Measurements from ENCODE around the gene MTUS2. TPM values are rescaled to one million over a fixed set of nuclear protein-coding genes. Genes with fewer than 3 reads are reported as not detected.

Gene MTUS2
- total RNA-seq, 4 donors from 2014 or later: 0.26 to 0.72 (median 0.38) TPM; not detected in 1

DNA sequence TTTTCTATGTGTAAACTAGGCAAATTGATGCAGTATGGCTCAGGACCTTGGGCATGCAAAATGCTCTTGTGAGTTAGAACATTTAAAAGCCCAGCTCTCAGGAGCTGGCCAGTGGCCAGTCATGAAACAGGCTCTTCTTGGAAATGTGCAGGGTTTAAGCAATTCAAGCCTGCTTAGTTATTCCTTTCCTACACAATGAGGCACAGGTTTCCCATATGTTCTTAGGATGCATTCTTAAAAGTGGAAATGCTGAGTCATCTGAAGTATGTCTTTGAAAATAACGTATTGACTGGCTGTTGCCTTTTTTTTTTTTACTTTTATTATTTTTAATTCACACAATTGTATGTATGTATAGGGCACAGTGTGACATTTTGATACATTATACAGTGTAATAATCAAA lies 474.7 kb downstream of the MTUS2 start:
- Histone ChIP-seq H3K27ac (no peak overlapping the region), H3K4me1 (no peaks in the 10 kb centered on the region), H3K27me3 (no peaks in the 10 kb centered on the region), H3K9me3 (no peaks in the 10 kb centered on the region), H3K4me3 (no peak overlapping the region), H3K36me3 (no peaks in the 10 kb centered on the region)
- DNase-seq (ENCODE audit: low spot score in 2 of 2): no peak
- TF ChIP-seq POLR2AphosphoS5 (IDR thresholded peaks at IDR 0.05): no peak
- 30% methylated on average over 1 of the region's 1 CpG for WGBS

DNA sequence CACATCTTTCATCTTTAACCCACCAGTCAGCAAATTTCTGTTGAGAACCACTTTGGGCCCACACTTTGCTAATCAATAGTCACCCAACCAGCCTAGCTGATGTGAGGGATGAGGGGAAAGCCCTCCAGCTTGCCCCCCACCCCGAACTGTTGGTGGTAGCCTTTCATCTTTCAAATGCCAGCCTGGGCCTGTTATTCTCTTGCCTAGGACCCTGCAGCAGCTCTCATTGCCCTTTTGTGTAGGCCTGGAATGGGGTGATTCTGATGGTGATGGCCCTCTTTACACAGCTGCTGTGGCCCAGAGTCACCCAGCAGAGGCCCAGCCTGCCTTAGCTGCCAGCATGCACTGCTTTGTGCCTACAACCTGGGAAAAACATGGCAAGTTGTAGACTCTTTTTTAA lies 480.9 kb downstream of the MTUS2 start:
- no peaks in the 10 kb centered on the region for H3K4me1 ChIP-seq
- no peaks in the 10 kb centered on the region for H3K9me3 ChIP-seq
- no peaks in the 10 kb centered on the region for H3K36me3 ChIP-seq
- H3K27me3 ChIP-seq: no peaks in the 10 kb centered on the region
- no peak overlapping the region for H3K27ac ChIP-seq
- DNase-seq (ENCODE audit: low spot score in 2 of 2): no peak
- H3K4me3 ChIP-seq: no peak overlapping the region
- WGBS: 82% methylated on average over 1 of the region's 1 CpG
- TF ChIP-seq POLR2AphosphoS5 (IDR thresholded peaks at IDR 0.05): no peak
- TF ChIP-seq, protein P1, sequence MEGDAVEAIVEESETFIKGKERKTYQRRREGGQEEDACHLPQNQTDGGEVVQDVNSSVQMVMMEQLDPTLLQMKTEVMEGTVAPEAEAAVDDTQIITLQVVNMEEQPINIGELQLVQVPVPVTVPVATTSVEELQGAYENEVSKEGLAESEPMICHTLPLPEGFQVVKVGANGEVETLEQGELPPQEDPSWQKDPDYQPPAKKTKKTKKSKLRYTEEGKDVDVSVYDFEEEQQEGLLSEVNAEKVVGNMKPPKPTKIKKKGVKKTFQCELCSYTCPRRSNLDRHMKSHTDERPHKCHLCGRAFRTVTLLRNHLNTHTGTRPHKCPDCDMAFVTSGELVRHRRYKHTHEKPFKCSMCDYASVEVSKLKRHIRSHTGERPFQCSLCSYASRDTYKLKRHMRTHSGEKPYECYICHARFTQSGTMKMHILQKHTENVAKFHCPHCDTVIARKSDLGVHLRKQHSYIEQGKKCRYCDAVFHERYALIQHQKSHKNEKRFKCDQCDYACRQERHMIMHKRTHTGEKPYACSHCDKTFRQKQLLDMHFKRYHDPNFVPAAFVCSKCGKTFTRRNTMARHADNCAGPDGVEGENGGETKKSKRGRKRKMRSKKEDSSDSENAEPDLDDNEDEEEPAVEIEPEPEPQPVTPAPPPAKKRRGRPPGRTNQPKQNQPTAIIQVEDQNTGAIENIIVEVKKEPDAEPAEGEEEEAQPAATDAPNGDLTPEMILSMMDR (IDR thresholded peaks at IDR 0.05): no peak
- TF ChIP-seq EP300 (IDR thresholded peaks at IDR 0.05): no peak
- TF ChIP-seq POLR2A (IDR thresholded peaks at IDR 0.05): no peak

DNA sequence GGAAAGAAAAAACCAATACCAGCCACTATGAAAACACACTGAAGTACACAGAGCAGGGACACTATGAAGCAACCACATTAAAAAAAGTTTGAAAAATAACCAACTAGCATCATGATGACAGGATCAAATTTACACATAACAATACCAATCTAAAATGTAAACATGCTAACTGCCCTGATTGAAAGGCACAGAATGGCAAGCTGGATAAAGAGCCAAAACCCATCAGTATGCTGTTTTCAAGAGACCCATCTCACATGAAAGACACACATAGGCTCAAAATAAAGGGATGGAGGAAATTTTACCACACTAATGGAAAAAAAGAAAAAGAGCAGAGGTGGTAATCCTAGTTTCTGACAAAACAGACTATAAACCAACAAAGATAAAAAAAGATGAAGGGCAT lies 484.0 kb downstream of the MTUS2 start:
- Histone ChIP-seq H3K9me3 (no peaks in the 10 kb centered on the region), H3K27me3 (no peaks in the 10 kb centered on the region), H3K36me3 (no peaks in the 10 kb centered on the region), H3K4me3 (no peak overlapping the region), H3K27ac (no peak overlapping the region), H3K4me1 (no peaks in the 10 kb centered on the region)
- TF ChIP-seq, protein P1 (IDR thresholded peaks at IDR 0.05): no peak
- no peak for TF ChIP-seq EP300 (IDR thresholded peaks at IDR 0.05)
- TF ChIP-seq POLR2AphosphoS5 (IDR thresholded peaks at IDR 0.05): no peak
- TF ChIP-seq POLR2A (IDR thresholded peaks at IDR 0.05): no peak
- no peak for DNase-seq (ENCODE audit: low spot score in 2 of 2)

DNA sequence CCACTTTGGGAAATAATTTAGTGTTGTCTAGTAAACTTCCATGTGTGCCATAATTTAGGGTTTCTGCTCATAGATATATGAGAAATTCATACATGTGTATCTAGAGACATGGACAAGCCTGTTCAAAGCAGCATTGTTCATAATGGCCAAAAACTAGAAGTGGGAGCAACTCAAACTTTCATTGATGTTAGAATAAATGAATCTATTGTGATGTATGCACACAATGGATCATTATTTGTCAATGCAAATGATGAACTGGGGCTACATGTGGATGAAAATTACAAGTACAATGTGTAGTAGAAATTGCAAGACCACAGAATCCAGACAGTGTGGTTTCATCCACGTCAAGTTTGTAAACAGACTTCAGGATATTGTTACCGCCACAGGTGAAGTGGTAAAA lies 490.7 kb downstream of the MTUS2 start:
- no peak overlapping the region for H3K27ac ChIP-seq
- no peaks in the 10 kb centered on the region for H3K27me3 ChIP-seq
- H3K9me3 ChIP-seq: no peaks in the 10 kb centered on the region
- H3K4me3 ChIP-seq: no peak overlapping the region
- H3K36me3 ChIP-seq: no peaks in the 10 kb centered on the region
- WGBS: 51% methylated on average over 2 of the region's 2 CpGs
- TF ChIP-seq, protein P1 (IDR thresholded peaks at IDR 0.05): no peak
- no peak for TF ChIP-seq POLR2AphosphoS5 (IDR thresholded peaks at IDR 0.05)
- DNase-seq (ENCODE audit: low spot score in 2 of 2): no peak
- H3K4me1 ChIP-seq: no peaks in the 10 kb centered on the region

DNA sequence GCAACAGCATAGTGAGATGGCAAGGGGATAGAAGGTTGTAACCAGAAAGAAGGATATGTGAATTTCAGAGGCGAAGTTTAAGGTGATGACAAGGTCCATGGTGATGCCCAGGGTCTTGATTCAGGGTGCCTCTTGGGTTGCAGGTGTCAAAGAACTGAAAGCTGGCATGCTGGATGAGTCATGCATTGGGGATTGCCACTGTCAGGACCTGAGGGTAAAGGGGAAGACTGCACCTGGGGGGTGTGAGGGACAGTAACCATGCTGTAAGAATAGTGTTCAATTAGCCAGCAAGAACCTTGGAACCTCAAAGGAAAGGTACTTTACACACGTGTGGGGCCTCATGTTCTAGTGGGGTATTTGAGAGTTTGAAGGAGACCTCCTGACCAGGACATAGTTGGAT lies 495.7 kb downstream of the MTUS2 start:
- DNase-seq (ENCODE audit: low spot score in 2 of 2): no peak
- WGBS: 87% methylated on average over 2 of the region's 2 CpGs
- no peaks in the 10 kb centered on the region for H3K27me3 ChIP-seq

DNA sequence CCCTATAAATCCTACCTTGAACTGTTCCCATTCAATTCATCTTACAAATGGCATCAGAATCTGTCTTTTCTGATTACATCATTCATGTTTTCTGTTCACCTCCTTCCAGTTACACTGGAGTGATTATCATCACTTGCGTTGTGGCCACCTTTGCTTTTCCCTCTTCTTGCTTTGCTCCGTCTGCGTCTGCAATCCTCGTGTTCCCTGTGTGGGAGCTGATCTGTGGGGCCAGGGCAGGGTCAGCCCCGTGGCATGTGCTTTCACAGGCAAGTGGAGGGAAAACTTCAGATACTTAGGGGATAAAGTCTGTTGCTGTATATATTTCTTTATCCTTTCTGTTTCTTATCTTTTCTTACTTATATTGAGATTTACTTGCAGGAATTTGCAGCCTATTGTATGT lies 497.7 kb downstream of the MTUS2 start:
- H3K4me3 ChIP-seq: no peak overlapping the region
- H3K9me3 ChIP-seq: no peaks in the 10 kb centered on the region
- TF ChIP-seq, protein P1 (IDR thresholded peaks at IDR 0.05): no peak
- TF ChIP-seq POLR2AphosphoS5 (IDR thresholded peaks at IDR 0.05): no peak
- DNase-seq (ENCODE audit: low spot score in 2 of 2): no peak
- 60% methylated on average over 5 of the region's 5 CpGs for WGBS
- no peaks in the 10 kb centered on the region for H3K27me3 ChIP-seq
- no peak overlapping the region for H3K27ac ChIP-seq
- H3K36me3 ChIP-seq: no peaks in the 10 kb centered on the region
- no peaks in the 10 kb centered on the region for H3K4me1 ChIP-seq

More for the DNA sequence above, 495.7 kb downstream of the MTUS2 start:
- H3K4me3 ChIP-seq: no peak overlapping the region
- no peaks in the 10 kb centered on the region for H3K36me3 ChIP-seq
- H3K9me3 ChIP-seq: no peaks in the 10 kb centered on the region
- no peaks in the 10 kb centered on the region for H3K4me1 ChIP-seq
- TF ChIP-seq, protein P1 (IDR thresholded peaks at IDR 0.05): no peak
- TF ChIP-seq EP300 (IDR thresholded peaks at IDR 0.05) (no peak), POLR2A (IDR thresholded peaks at IDR 0.05) (no peak), POLR2AphosphoS5 (IDR thresholded peaks at IDR 0.05) (no peak)
- H3K27ac ChIP-seq: no peak overlapping the region

All from suprapubic skin (tissue), 4 donors.